ENCODE results near the gene BICD2.

- TF ChIP-seq EZH2 (IDR thresholded peaks at IDR 0.05; ENCODE audit: insufficient read depth, poor library complexity, severe bottlenecking) (no peak), EZH2phosphoT487 (IDR thresholded peaks at IDR 0.05; ENCODE audit: insufficient read depth, low read depth) (no peak)
Measured at GRCh38 chr9:92786298-92786697, 21.7 kb upstream of the BICD2 start.
